GM12873 (cell line): Measurements from ENCODE around the gene OR5B3.

Experiments used
- CTCF ChIP-seq: IDR thresholded peaks from 2 replicates; pipeline ENCODE4 v1.5.1; 2012; ENCODE audit warnings: low read depth, mild to moderate bottlenecking, moderate library complexity, low read length, control low read depth; ENCODE audit not compliant: insufficient read depth; ENCODE audit errors: missing control alignments

Gene OR5B3

GRCh38 chr11:58358969-58359368 is 47.7 kb downstream of the OR5B3 start, which contains the start of gene OR5B17:
Gene OR5B17, minus strand, starts transcription at chr11:58359069. Its CDS starts 0 bp downstream, at chr11:58359069.
- no peak for TF ChIP-seq CTCF

DNA sequence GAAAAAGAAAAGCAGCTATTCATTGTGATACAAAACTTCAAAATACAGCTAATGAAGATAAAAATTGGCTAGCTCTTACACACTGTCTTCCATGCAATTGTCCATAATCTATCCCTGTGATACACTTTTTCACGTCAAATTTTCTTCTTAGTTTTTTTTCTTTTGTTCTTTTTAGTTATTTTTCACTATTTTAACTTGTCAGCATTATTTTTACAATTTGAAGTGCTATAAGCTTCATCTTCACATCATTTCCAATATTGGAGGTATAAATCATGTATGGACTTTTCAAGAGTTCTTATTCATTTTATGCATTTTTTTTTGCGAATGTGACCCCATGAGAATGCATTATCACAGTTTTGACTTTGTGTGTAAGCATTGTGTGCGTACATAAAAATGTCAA is 51.9 kb downstream of the OR5B3 start:
- no peak for TF ChIP-seq CTCF
